HepG2 (cell line): ENCODE results near the gene ST6GALNAC3.

Experiments used
- ATAD3A ChIP-seq: sonication (generic); formaldehyde crosslinking; IDR thresholded peaks from 2 replicates; pipeline ENCODE4 v1.4.0; 2020; ENCODE audit warnings: missing genetic modification reagents
- TMF1 ChIP-seq: sonication (generic); formaldehyde crosslinking; IDR thresholded peaks from 2 replicates; pipeline ENCODE4 v1.8.1; 2022; ENCODE audit warnings: low read depth, missing genetic modification reagents
- YY1 ChIP-seq: IDR thresholded peaks from 2 replicates; pipeline ENCODE4 v1.6.1; 2011; ENCODE audit warnings: low read length, low read depth, moderate library complexity, mild to moderate bottlenecking; ENCODE audit not compliant: insufficient read depth, insufficient replicate concordance
- ZNF282 ChIP-seq: fragments of 450-650 bp; IDR thresholded peaks from 2 replicates; pipeline ENCODE4 v1.6.1; 2018; ENCODE audit not compliant: partially characterized antibody
- ZNF747 ChIP-seq: sonication (generic); formaldehyde crosslinking; IDR thresholded peaks from 2 replicates; pipeline ENCODE4 v1.8.1; 2023; ENCODE audit warnings: missing genetic modification reagents, mild to moderate bottlenecking, borderline replicate concordance

DNA sequence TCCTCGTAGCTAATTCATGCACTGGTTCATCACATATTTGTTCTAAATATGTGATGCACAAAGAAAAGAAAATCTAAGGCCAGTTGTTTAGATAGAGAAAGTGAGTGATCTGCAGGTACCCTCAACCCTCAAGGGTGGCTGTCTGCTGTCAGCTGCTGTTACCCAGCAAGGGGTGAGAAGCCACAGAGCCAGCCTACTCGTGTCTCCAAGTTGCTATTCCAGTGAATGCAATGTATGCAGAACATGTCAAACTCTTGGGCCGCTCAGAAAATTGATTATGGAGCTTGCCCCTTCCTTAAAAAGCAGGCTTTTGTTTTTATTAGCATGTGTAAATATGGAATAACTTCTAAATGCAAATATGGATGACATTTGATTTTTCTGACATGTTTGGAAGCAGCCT is 456.4 kb downstream of the ST6GALNAC3 start:
- TF ChIP-seq ZNF282 (no peak), YY1 (no peak), ZNF747 (CRISPR knock-in tag) (no peak), TMF1 (CRISPR knock-in tag) (no peak), ATAD3A (no peak)
